Kidney glomerular epithelial cell (primary cell): ENCODE results near the gene ODAD3.
"Not testable (repeated sequence)": the region's sequence is repeated elsewhere in the genome, so short reads cannot be mapped to it uniquely, and the experiment has no call there.

ENCODE experiments used
- DNase-seq: peaks from one replicate; lab custom pipeline; 2025; lab: John Stamatoyannopoulos, UW

Gene ODAD3

GRCh38 chr19:11405846-11406643 is 28.9 kb downstream of the ODAD3 start:
- DNase-seq, result no peak

GRCh38 chr19:11404588-11405222 is 30.2 kb downstream of the ODAD3 start:
- no peak for DNase-seq

GRCh38 chr19:11401808-11402543 is 32.9 kb downstream of the ODAD3 start:
- DNase-seq, result no peak

GRCh38 chr19:11400798-11401197 is 34.1 kb downstream of the ODAD3 start:
- no peak for DNase-seq

GRCh38 chr19:11399667-11400066 is 35.3 kb downstream of the ODAD3 start:
- DNase-seq, result no peak

DNA sequence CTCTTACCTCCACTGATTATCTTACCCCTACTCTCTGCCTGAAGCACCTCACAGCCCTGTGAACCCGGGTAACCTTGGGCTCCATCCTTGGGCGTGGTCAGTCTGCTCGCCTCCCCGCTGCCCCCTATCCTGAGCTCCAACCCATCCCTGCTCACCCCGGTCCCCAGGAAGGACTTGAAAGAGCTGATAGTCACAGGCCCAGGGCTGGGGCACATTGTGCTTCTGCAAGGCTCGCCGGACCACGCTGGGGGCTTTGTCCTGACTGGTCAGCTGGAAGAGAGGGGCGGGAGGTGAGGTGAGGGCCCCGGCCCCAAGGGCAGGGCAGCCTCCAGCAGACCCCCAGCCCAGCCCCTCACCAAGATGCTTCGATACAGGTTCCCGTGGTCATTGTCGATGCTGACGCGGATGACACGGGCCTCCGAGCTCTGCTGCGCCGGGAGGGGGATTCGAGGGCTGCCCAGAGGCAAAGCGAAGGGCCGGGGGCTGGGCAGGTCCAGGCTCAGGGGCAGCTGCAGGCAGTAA is 37.8 kb downstream of the ODAD3 start:
- DNase-seq, result no peak

- no peak for DNase-seq
These were observed 43.8 kb downstream of the ODAD3 start for GRCh38 chr19:11390933-11391680.

GRCh38 chr19:11390359-11390758 is 44.6 kb downstream of the ODAD3 start:
- DNase-seq, result no peak

- no peak for DNase-seq
These were observed 47.5 kb downstream of the ODAD3 start for GRCh38 chr19:11387162-11388034.

DNA sequence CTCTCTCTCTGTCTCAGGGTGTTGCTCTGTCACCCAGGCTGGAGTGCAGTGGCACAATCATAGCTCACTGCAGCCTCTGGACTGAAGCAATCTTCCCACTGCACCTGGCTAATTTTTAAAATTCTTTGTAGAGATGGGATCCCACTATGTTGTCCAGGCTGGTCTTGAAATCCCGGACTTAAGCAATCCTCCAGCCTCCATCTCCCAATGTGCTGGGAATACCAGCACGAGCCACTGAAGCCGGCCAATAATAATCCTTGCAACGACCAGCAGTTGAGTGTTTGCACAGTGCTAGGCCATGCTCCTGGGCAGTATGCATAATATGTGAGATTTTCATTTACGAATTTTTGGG is 50.2 kb downstream of the ODAD3 start:
- DNase-seq, result no peak

GRCh38 chr19:11383706-11384048 is 51.2 kb downstream of the ODAD3 start:
- no peak for DNase-seq

- DNase-seq, result no peak
These were observed 51.8 kb downstream of the ODAD3 start for GRCh38 chr19:11382898-11383705.

- peak; percentile 97 for DNase-seq
These were observed 54.0 kb downstream of the ODAD3 start for GRCh38 chr19:11380653-11381537.

GRCh38 chr19:11379857-11380350 is 55.0 kb downstream of the ODAD3 start:
- DNase-seq, result no peak

DNA sequence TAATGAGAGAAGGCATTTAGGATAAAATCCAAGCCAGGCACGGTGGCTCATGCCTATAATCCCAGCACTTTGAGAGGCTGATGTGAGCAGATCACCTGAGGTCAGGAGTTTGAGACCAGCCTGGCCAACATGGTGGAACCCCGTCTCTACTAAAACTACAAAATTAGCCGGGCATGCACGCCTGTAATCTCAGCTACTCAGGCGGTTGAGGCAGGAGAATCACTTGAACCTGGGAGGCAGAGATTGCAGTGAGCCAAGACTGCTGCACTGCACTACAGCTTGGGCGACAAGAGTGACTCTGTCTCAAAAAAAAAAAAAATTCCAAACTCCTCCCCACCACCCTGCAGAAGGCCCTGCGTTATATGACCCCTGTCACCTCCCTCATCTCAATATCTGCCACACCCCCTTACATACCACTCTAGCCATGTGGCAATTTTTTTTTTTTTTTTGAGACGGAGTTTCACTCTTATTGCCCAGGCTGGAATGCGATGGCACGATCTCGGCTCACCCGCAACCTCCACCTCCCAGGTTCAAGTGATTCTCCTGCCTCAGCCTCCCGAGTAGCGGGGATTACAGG is 55.6 kb downstream of the ODAD3 start:
- DNase-seq, result not testable (repeated sequence)

GRCh38 chr19:11378319-11379189 is 56.4 kb downstream of the ODAD3 start:
- peak; percentile 74 for DNase-seq

GRCh38 chr19:11377756-11378155 is 57.2 kb downstream of the ODAD3 start:
- DNase-seq, result no peak

DNA sequence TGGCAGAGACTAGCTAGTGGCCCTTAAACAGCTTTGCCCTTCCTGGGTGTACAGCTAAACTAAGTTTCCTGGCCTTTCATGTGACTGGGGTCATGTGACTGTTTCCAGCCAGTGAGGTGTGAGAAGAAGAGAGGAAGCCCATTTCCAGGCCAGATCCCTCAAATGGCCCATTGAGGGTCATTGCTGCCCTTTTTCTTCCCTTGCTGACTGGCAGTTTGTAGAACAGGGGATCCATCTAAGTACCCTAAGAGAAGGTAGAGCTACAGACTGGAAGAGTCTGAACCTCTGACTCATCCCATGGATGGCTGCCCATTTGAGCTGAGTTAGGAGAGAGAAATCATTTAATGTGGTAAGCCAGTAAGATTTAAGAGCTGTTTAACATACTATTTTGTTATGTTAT is 57.7 kb downstream of the ODAD3 start:
- DNase-seq, result peak; percentile 89
